IMR-90 (cell line): Measurements from ENCODE around the gene FAM149B1. TPM values are rescaled to one million over a fixed set of nuclear protein-coding genes. Genes with fewer than 3 reads are reported as not detected.

ENCODE experiments used
- ATAC-seq: fragments of 200-7000 bp; cut with Tn5 transposase; 2 replicates; pipeline ENCODE4 v1.9.1; 2020; ENCODE audit warnings: low read depth, mild to moderate bottlenecking, moderate library complexity
- BruUV-seq: library from RNA; stranded (reverse); fragments of 400-500 nt; replicated peaks from 2 replicates; lab custom pipeline; 2021; lab: Mats Ljungman, UMichigan
- CTCF ChIA-PET: fragments of 300-600 bp; formaldehyde crosslinking; extraction: SDS; loops from one replicate; lab custom pipeline; 2021; ENCODE audit warnings: antibody characterized with exemption; lab: Yijun Ruan, JAX
- POLR2A ChIA-PET: fragments of 300-600 bp; sonication (Branson Sonifier 250); formaldehyde crosslinking; loops from one replicate; lab custom pipeline; 2022; ENCODE audit warnings: antibody characterized with exemption; ENCODE audit not compliant: unreplicated experiment; lab: Charles Lee
- DNase-seq: peaks from one replicate; pipeline ENCODE4 v3.0.0; 2013
- H2AFZ ChIP-seq: replicated peaks from 2 replicates; pipeline ENCODE3; 2013; ENCODE audit warnings: low read length, mild to moderate bottlenecking; ENCODE audit not compliant: poor library complexity
- H2AK5ac ChIP-seq: 2 replicates; pipeline ENCODE4 v1.6.1; 2013; ENCODE audit warnings: low read depth, low read length, inconsistent platforms
- H2AK9ac ChIP-seq: replicated peaks from 2 replicates; pipeline ENCODE3; 2013; ENCODE audit warnings: mild to moderate bottlenecking, low read depth, low read length, moderate library complexity; ENCODE audit not compliant: poor library complexity
- H2BK120ac ChIP-seq: 2 replicates; pipeline ENCODE4 v1.6.1; 2013; ENCODE audit warnings: low read depth, low read length, inconsistent platforms
- H2BK15ac ChIP-seq: 3 replicates; pipeline ENCODE4 v1.6.1; 2013; ENCODE audit warnings: low read depth, low read length, inconsistent platforms
- H2BK20ac ChIP-seq: 2 replicates; pipeline ENCODE4 v1.6.1; 2013; ENCODE audit warnings: low read depth, mild to moderate bottlenecking, inconsistent platforms, low read length, moderate library complexity
- H2BK5ac ChIP-seq: 2 replicates; pipeline ENCODE4 v1.6.1; 2013; ENCODE audit warnings: mild to moderate bottlenecking, low read depth, low read length, inconsistent platforms; ENCODE audit not compliant: poor library complexity, severe bottlenecking
- H3K14ac ChIP-seq: replicated peaks from 2 replicates; pipeline ENCODE4 v1.6.1; 2013; ENCODE audit warnings: low read depth, low read length, inconsistent platforms
- H3K18ac ChIP-seq: 2 replicates; pipeline ENCODE4 v1.6.1; 2013; ENCODE audit warnings: low read depth, low read length, control low read depth
- H3K23ac ChIP-seq: 2 replicates; pipeline ENCODE4 v1.6.1; 2013; ENCODE audit warnings: low read depth, low read length, inconsistent platforms
- H3K27ac ChIP-seq: 2 replicates; pipeline ENCODE4 v1.5.1; 2013; ENCODE audit warnings: mild to moderate bottlenecking, control low read depth, low read length; ENCODE audit not compliant: insufficient read depth
- H3K27me3 ChIP-seq: 2 replicates; pipeline ENCODE4 v1.6.1; 2013; ENCODE audit warnings: low read length; ENCODE audit not compliant: control insufficient read depth, insufficient read depth
- H3K36me3 ChIP-seq: 2 replicates; pipeline ENCODE4 v1.6.1; 2013; ENCODE audit warnings: low read length, mixed read lengths; ENCODE audit not compliant: control insufficient read depth, insufficient read depth
- H3K4ac ChIP-seq: 2 replicates; pipeline ENCODE4 v1.6.1; 2013; ENCODE audit warnings: low read depth, low read length, inconsistent platforms
- H3K4me1 ChIP-seq: 2 replicates; pipeline ENCODE4 v1.6.1; 2013; ENCODE audit warnings: low read length, mixed read lengths; ENCODE audit not compliant: control insufficient read depth, insufficient read depth
- H3K4me2 ChIP-seq: 2 replicates; pipeline ENCODE4 v1.6.1; 2013; ENCODE audit warnings: low read depth, mild to moderate bottlenecking, control low read depth, low read length, moderate library complexity
- H3K4me3 ChIP-seq: 2 replicates; pipeline ENCODE4 v1.5.1; 2013; ENCODE audit warnings: low read depth, mild to moderate bottlenecking, control low read depth, low read length, moderate library complexity; ENCODE audit not compliant: insufficient read depth
- H3K56ac ChIP-seq: 2 replicates; pipeline ENCODE4 v1.6.1; 2013; ENCODE audit warnings: low read length, inconsistent platforms; ENCODE audit not compliant: insufficient read depth; ENCODE audit errors: extremely low read depth
- H3K79me1 ChIP-seq, 2 experiments: 2 replicates each; pipeline ENCODE4 v1.6.1; 2013; ENCODE audit warnings: low read length in 2 of 2, inconsistent platforms in 1 of 2, low read depth in 1 of 2
- H3K9ac ChIP-seq: 2 replicates; pipeline ENCODE4 v1.6.1; 2013; ENCODE audit warnings: low read depth, low read length, control low read depth
- H3K9me1 ChIP-seq: 2 replicates; pipeline ENCODE4 v1.6.1; 2013; ENCODE audit warnings: low read length, inconsistent platforms; ENCODE audit not compliant: insufficient read depth
- H3K9me3 ChIP-seq: 2 replicates; pipeline ENCODE4 v1.6.1; 2013; ENCODE audit warnings: low read length; ENCODE audit not compliant: control insufficient read depth, insufficient read depth
- H4K20me1 ChIP-seq: 2 replicates; pipeline ENCODE4 v1.6.1; 2013; ENCODE audit warnings: low read length, inconsistent platforms; ENCODE audit not compliant: insufficient read depth
- H4K5ac ChIP-seq: 2 replicates; pipeline ENCODE4 v1.6.1; 2013; ENCODE audit warnings: mild to moderate bottlenecking, low read depth, low read length, control low read depth
- H4K8ac ChIP-seq, 2 experiments: 2 replicates each; pipeline ENCODE4 v1.6.1; 2013; ENCODE audit warnings: low read depth in 2 of 2, low read length in 2 of 2, control low read depth in 1 of 2, inconsistent platforms in 1 of 2
- H4K91ac ChIP-seq: 2 replicates; pipeline ENCODE4 v1.6.1; 2013; ENCODE audit warnings: low read depth, low read length, inconsistent platforms; ENCODE audit not compliant: insufficient read depth
- MAZ ChIP-seq: IDR thresholded peaks from 2 replicates; pipeline ENCODE4 v1.6.1; 2012; ENCODE audit warnings: low read depth, mild to moderate bottlenecking, low read length, improper control_type of control experiment, moderate library complexity, borderline replicate concordance
- NFE2L2 ChIP-seq: fragments of 150-350 bp; IDR thresholded peaks from 2 replicates; pipeline ENCODE4 v1.6.1; 2016; ENCODE audit warnings: low read depth, mild to moderate bottlenecking, low read length
- POLR2A ChIP-seq: IDR thresholded peaks from 2 replicates; pipeline ENCODE4 v1.6.1; 2012; ENCODE audit warnings: mild to moderate bottlenecking, low read depth, low read length
- RAD21 ChIP-seq: IDR thresholded peaks from 2 replicates; pipeline ENCODE4 v1.6.1; 2012; ENCODE audit warnings: low read length, improper control_type of control experiment
- RFX5 ChIP-seq: IDR thresholded peaks from 2 replicates; pipeline ENCODE4 v1.8.0; 2012; ENCODE audit warnings: low read depth, mild to moderate bottlenecking, low read length, moderate library complexity
- SMC3 ChIP-seq: fragments of 150-350 bp; IDR thresholded peaks from 2 replicates; pipeline ENCODE4 v1.6.1; 2016; ENCODE audit warnings: low read depth, mild to moderate bottlenecking, antibody characterized with exemption, low read length, moderate library complexity
- WGBS, 2 experiments: methylation state at CpG; one replicate each; pipeline versions ENCODE4 v1.1.5 to v1.1.7; 2013; ENCODE audit warnings: missing lambda C conversion rate in 2 of 2; ENCODE audit not compliant: insufficient read length in 1 of 2; ENCODE audit errors: extremely low coverage in 2 of 2; 5-methylcytosine and 5-hydroxymethylcytosine counted together
- dilution Hi-C: fragments of 300-500 bp; cut with HindIII; formaldehyde crosslinking; loops from one replicate; pipeline ENCODE4 v1.14.3; 2018; ENCODE audit warnings: low sequenced_read_pairs; ENCODE audit not compliant: unreplicated experiment
- in situ Hi-C: fragments of 300-500 bp; cut with MboI; formaldehyde crosslinking; loops from 3 replicates; pipeline ENCODE4 v1.14.3; 2019; ENCODE audit warnings: low sequenced_read_pairs, inconsistent platforms, mixed read lengths
- intact Hi-C: fragments of 100-400 bp; cut with micrococcal nuclease; formaldehyde crosslinking; loops from 2 replicates; pipeline ENCODE4 v1.10.0; 2022
- polyA plus RNA-seq, 3 experiments: library from polyadenylated mRNA; depleted of rRNA; stranded (reverse); fragments of >200 nt; gene quantifications; 2 replicates each; pipeline ENCODE4 v1.2.3, GENCODE V29; 2012; ENCODE audit warnings: low replicate concordance in 1 of 3
- total RNA-seq: library from RNA; depleted of rRNA; stranded (reverse); fragments of >200 nt; gene quantifications from 2 replicates; pipeline ENCODE4 v1.2.3, GENCODE V29; 2012

FAM149B1 gene
- total and polyA plus RNA-seq, 2 of the 4 experiments (the other 2 are of a cell fraction), result 21.7 to 28.3 TPM

- TF ChIP-seq POLR2A, result no peak
- TF ChIP-seq SMC3, result no peak
- TF ChIP-seq RFX5, result no peak
- TF ChIP-seq NFE2L2, result no peak
- no peak for TF ChIP-seq RAD21
- TF ChIP-seq MAZ, result no peak
- no CpG with 5 or more reads among the region's 2 CpGs for WGBS, 2 experiments
Observed at GRCh38 chr10:73136627-73137026, 31.3 kb upstream of the FAM149B1 start.

More at GRCh38 chr10:73136627-73137026, 31.3 kb upstream of the FAM149B1 start:
- no peak overlapping the region for H4K91ac ChIP-seq
- H3K18ac ChIP-seq, result no peak overlapping the region
- peaks cover 3 to 7% of the 10 kb centered on the region in 2 experiments; a peak in 3 of 4 replicates for H3K79me1 ChIP-seq
- H2BK5ac ChIP-seq, result no peak overlapping the region
- no peak overlapping the region for H3K9ac ChIP-seq
- 0 out of 2 replicates have a peak, but pooled peaks cover 2% of the 10 kb centered on the region for H3K9me1 ChIP-seq
- H3K4ac ChIP-seq, result no peak overlapping the region
- ChIA-PET CTCF (interaction anchor here (0.7 kb wide), 1 partner anchor 23 kb away, joined by 4 read pairs; no protein-coding TSS in a partner anchor), POLR2A (no interaction called here)
- no peak overlapping the region for H2AK5ac ChIP-seq
- H3K27ac ChIP-seq, result no peak overlapping the region
- no peaks in the 10 kb centered on the region for H4K20me1 ChIP-seq
- no peak overlapping the region for H2AFZ ChIP-seq
- H3K14ac ChIP-seq, result no peak overlapping the region
- H3K56ac ChIP-seq, result no peak overlapping the region
- no peak overlapping the region for H4K8ac ChIP-seq
- H3K4me1 ChIP-seq, result no peaks in the 10 kb centered on the region
- no peak overlapping the region for H4K5ac ChIP-seq
- ATAC-seq (peak; percentile 35), DNase-seq (peak; percentile 78)
- H2BK15ac ChIP-seq, result no peak overlapping the region
- no peaks in the 10 kb centered on the region for H3K9me3 ChIP-seq
- dilution Hi-C loops, result no loop called here
- no peak overlapping the region for H3K4me2 ChIP-seq
- no peak overlapping the region for H3K23ac ChIP-seq
- no peak overlapping the region for H2AK9ac ChIP-seq
- intact Hi-C loops, result no loop called here
- H3K36me3 ChIP-seq, result peaks cover 38% of the 10 kb centered on the region
- no peak overlapping the region for H2BK120ac ChIP-seq
- H3K4me3 ChIP-seq, result no peak overlapping the region
- no TSS peak for BruUV-seq
- no peaks in the 10 kb centered on the region for H3K27me3 ChIP-seq
- no peak overlapping the region for H2BK20ac ChIP-seq
- in situ Hi-C loops, result no loop called here
